Endothelial cell of hepatic sinusoid (primary cell): ENCODE data around the gene ALPL.
"Not testable (repeated sequence)": the region's sequence is repeated elsewhere in the genome, so short reads cannot be mapped to it uniquely, and the experiment has no call there.

Experiments
- in situ Hi-C: cut with HindIII; loops from 2 replicates; pipeline ENCODE4 v1.10.0; 2017; ENCODE audit warnings: low sequenced_read_pairs

Gene ALPL

DNA sequence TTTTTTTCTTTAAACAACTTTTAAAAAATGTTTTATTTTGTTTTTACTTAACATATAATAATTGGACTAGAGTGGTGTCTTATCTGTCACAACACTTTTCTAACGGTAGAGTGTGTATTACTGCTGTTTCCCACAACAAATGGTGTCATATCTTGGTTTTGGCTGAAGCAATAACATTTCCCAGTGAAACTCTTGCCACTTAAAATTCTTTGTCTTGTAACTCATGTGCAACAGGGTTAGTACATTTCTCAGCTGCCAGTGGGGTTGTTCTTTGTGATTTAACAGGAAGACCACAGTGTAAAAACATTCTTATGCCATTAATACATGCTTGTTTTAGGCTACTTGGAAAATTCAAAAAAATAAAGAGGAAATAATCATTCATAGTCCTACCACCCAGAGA lies 43.5 kb downstream of the ALPL start:
- in situ Hi-C loops, result loop anchor here (5.0 kb wide), 2 partner anchors 60 to 65 kb away; no protein-coding TSS in a partner anchor

GRCh38 chr1:21553116-21553926 lies 44.1 kb downstream of the ALPL start:
- in situ Hi-C loops, result loop anchor here (5.0 kb wide), 2 partner anchors 59 to 66 kb away; no protein-coding TSS in a partner anchor

DNA sequence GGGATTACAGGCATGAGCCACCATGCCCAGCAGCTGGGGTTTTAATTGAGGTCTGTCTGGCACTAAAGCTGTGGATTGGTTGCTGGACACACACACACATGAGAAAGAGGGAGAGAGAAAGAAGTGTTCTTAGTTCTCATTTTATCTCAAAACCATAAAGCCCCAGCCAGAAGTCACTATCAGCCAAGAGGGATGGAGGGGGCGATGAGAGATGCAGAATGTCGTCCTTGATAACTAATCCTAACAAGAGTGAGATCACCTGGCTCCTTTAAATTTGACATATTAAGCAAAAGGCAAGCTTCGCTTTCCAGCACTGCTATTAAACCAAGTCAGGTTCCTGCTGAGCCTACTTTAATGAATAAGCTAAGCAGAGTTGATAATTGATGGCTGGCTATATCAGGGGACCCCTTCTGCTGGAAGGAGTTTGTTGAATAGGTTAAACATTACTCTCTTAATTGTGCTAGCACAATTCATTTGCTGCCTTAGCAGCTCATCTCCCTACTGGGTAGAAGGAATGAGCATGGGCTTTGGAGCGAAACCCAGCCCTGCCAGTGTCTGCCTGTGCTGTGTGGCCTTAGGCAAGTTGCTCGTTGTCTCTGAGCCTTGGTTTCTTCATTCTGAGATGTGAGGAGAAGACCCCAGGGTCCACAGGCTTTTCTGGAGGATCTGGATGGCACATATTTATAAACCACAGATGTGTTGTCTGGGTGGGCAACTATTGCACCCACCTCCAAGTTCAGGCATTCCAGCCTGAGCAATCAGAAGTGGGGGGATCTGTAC lies 50.8 kb downstream of the ALPL start:
- in situ Hi-C loops, result loop anchor here (5.0 kb wide), 1 partner anchor 318 kb away; no protein-coding TSS in a partner anchor

GRCh38 chr1:21560916-21561638 lies 51.9 kb downstream of the ALPL start:
- in situ Hi-C loops, result loop anchor here (5.0 kb wide), 1 partner anchor 319 kb away; no protein-coding TSS in a partner anchor

- in situ Hi-C loops, result loop anchor here (5.0 kb wide), 1 partner anchor 321 kb away; no protein-coding TSS in a partner anchor
These were observed 53.7 kb downstream of the ALPL start for GRCh38 chr1:21562896-21563295.

- in situ Hi-C loops, result loop anchor here (5.0 kb wide), 1 partner anchor 322 kb away; no protein-coding TSS in a partner anchor
These were observed 54.7 kb downstream of the ALPL start for GRCh38 chr1:21563971-21564370.

DNA sequence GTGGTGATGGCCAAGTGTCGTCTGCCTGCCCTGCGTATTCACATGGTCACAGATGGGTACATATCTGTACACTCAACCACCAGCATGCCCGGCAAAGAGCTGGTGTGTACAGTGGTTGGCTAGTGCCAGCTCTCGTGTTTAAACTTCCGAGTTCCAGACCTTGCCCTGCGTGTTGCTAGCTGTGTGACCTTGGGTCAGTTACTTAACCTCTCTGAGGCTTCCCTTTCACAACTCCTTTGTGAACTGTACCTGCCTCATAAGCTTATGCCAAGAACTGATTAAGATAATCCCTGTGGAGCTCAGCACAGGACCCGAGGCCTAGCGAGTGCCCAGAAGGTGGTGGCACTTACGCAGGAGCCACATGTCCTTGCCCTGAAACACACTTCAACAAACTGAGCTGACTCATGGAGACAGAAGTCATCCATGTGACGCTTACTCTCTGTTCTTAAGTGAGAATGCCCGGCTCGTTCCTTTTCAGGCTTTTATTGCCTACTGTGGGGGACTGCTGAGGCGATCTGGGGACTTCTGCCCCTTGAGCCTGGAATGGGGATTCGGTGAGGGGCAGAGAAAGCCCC lies 55.4 kb downstream of the ALPL start:
- in situ Hi-C loops, result loop anchor here (5.0 kb wide), 1 partner anchor 322 kb away; no protein-coding TSS in a partner anchor

- in situ Hi-C loops, result no loop called here
These were observed 56.1 kb downstream of the ALPL start for GRCh38 chr1:21565285-21565684.

DNA sequence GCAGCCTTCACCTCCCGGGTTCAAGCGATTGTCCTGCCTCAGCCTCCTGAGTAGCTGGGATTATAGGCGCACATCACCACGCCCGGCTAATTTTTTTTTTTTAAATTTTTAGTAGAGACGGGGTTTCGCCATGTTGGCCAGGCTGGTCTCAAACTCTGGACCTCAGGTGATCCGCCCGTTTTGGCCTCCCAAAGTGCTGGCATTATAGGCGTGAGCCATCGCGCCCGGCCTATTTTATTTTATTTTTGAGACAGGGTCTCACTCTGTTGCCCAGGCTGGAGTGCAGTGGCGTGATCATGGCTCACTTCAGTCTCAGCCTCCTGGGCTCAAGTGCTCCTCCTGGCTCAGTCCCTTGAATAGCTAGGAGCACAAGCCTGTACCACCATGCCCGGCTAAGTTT lies 57.1 kb downstream of the ALPL start:
- in situ Hi-C loops, result not testable (repeated sequence)

- in situ Hi-C loops, result no loop called here
These were observed 58.2 kb downstream of the ALPL start for GRCh38 chr1:21567241-21568005.

- in situ Hi-C loops, result no loop called here
These were observed 59.0 kb downstream of the ALPL start for GRCh38 chr1:21568006-21568746.

GRCh38 chr1:21568809-21569385 lies 59.7 kb downstream of the ALPL start:
- in situ Hi-C loops, result no loop called here

DNA sequence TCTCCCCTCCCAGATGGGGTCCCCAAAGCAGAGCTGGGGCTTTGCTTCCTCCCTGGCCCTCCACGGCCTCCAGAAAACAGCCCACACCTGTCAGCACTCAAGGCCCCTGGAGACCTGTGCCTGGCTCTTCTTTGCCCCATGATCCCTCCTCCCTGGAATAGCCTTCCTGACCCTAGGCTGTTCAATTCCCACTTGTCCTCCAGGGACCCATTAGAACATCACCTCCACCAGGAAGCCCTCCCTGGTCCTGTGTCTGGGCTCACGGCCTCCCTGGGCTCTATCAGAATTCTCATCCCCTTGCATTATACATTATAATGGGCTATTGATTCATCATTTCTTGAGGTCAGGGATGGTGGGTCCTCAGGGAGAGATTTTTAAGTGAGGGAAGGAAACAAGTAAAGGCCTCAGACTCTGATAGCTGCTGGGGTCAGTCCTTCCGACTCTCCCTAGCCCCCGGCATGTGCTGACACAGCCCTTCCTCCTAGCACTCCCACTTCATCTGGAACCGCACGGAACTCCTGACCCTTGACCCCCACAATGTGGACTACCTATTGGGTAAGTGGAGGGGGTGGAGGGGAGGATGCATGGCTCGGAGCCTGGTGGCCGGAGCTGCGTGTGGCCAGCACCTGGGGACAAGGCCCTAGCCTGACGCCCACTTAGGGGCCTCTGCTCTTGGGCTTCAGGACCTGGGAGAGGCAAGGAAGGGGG lies 60.8 kb downstream of the ALPL start:
- in situ Hi-C loops, result no loop called here

GRCh38 chr1:21570528-21570875 lies 61.3 kb downstream of the ALPL start:
- in situ Hi-C loops, result no loop called here

DNA sequence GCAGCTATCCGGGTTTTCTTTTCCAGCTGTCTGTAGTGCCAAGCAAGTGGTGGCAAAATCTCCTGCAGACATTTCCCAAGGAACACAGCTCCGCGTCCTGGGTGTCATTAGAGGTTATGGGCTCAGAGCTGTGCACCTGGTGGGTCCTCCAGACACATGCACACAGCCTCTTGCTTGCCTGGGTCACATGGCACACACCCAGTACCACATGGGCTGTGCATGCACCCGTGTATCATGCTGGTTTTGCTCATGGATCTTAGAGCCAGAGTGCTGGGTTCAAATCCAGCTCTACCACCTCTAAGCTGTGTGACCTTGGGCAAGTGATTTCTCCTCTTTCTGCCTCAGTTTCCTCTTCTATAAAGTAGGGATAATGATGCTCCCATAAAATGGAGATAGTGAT lies 61.7 kb downstream of the ALPL start:
- in situ Hi-C loops, result no loop called here

DNA sequence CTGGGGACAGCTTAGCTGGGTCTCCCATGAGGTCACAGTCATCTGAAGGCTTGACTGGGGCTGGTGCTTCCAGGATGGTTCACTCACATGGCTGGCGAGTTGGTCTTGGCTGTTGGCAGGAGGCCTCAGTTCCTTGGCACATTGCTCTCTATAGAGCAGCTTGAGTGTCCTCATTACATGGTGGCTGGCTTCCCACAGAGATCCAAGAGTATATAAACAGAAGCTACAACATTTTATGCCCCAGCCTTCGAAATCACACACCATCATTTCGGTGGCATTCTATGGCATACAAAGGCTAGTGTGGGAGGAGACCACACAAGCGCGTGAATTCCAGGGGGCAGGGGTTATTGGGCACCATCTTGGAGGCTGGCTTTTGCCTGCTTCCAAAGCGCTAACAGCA lies 63.0 kb downstream of the ALPL start:
- in situ Hi-C loops, result no loop called here

GRCh38 chr1:21572735-21573277 lies 63.6 kb downstream of the ALPL start:
- in situ Hi-C loops, result no loop called here

DNA sequence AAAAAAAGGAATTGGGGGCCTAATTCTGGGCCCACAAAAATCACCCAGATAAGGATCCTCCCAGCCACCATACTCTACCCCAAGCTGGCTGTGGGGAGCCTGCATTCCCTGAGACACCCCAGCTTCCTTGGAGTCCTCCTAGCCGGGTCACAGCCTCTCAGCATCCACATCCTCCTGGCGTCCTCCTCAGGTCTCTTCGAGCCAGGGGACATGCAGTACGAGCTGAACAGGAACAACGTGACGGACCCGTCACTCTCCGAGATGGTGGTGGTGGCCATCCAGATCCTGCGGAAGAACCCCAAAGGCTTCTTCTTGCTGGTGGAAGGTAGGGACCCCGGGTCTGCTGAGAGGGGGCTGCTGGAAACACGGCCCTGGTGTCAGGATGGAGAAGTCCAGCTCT lies 64.3 kb downstream of the ALPL start:
- in situ Hi-C loops, result no loop called here
